Thoracic aorta (tissue), 2 donors: ENCODE data around the gene PIAS3. TPM values are rescaled to one million over a fixed set of nuclear protein-coding genes. Genes with fewer than 3 reads are reported as not detected.

Source experiments
- ATAC-seq: fragments of 150-250 bp; one replicate; pipeline ENCODE4 v1.8.0; 2017; ENCODE audit warnings: low read depth; ENCODE audit not compliant: insufficient number of reproducible peaks, low FRiP score
- DNase-seq: peaks from one replicate; pipeline ENCODE4 v3.0.0-alpha.2; 2020; ENCODE audit warnings: low spot score
- H3K27ac ChIP-seq, 2 donors: fragments of 200-600 bp; sonication (generic); 1 replicate in 1 of 2; 2 replicates in 1 of 2; pipeline ENCODE4 v1.5.1; 2016; ENCODE audit warnings: mild to moderate bottlenecking in 2 of 2, moderate library complexity in 2 of 2
- H3K27me3 ChIP-seq: fragments of 200-600 bp; sonication (generic); replicated peaks from 2 replicates; pipeline ENCODE4 v1.6.0; 2016; ENCODE audit warnings: mild to moderate bottlenecking; ENCODE audit not compliant: insufficient read depth
- H3K36me3 ChIP-seq: fragments of 200-600 bp; sonication (generic); one replicate; pipeline ENCODE4 v1.5.1; 2016
- H3K4me1 ChIP-seq, 2 donors: fragments of 200-600 bp; sonication (generic); 1 replicate in 1 of 2; 2 replicates in 1 of 2; pipeline versions ENCODE4 v1.5.1 to v1.6.0; 2016; ENCODE audit warnings: low read depth in 2 of 2, mild to moderate bottlenecking in 1 of 2; ENCODE audit not compliant: control insufficient read depth in 1 of 2
- H3K4me3 ChIP-seq: fragments of 200-600 bp; sonication (generic); 2 replicates; pipeline ENCODE4 v1.5.1; 2016; ENCODE audit warnings: mild to moderate bottlenecking
- H3K9me3 ChIP-seq: fragments of 200-600 bp; sonication (generic); 2 replicates; pipeline ENCODE4 v1.5.1; 2016
- CTCF ChIP-seq: fragments of 200-600 bp; sonication (generic); IDR thresholded peaks from one replicate; pipeline ENCODE4 v1.5.1; 2019; ENCODE audit warnings: antibody characterized with exemption
- total RNA-seq, 2 donors: library from RNA; depleted of rRNA; stranded (reverse); fragments of >200 nt; gene quantifications; one replicate each; pipeline versions ENCODE4 v1.1.0 to v1.2.3, GENCODE V29; 2016

PIAS3 gene
- total RNA-seq, 2 donors from 2014 or later: 34.4 to 60.1 TPM

- Histone ChIP-seq H3K9me3 (no peaks in the 10 kb centered on the region), H3K4me3 (peak within 1 kb of the TSS; percentile 81), H3K27me3 (no peaks in the 10 kb centered on the region), H3K36me3 (no peaks in the 10 kb centered on the region), H3K4me1 (peaks cover 9 to 36% of the 10 kb centered on the region in 2 donors), H3K27ac (peak within 1 kb of the TSS; percentile 37 to 38)
- peak; percentile 44 for DNase-seq
- TF ChIP-seq CTCF: no peak
- peak; percentile 58 for ATAC-seq
These were observed 26.9 kb upstream of the PIAS3 start, which contains the start of gene ANKRD35 for GRCh38 chr1:145885738-145886287. Gene ANKRD35 (minus strand): TSS chr1:145885866. CDS start chr1:145885758, 108 bp downstream.

GRCh38 chr1:145884675-145885074 lies 25.8 kb upstream of the PIAS3 start:
- DNase-seq (no peak), ATAC-seq (no peak)
- Histone ChIP-seq H3K27ac (no peak overlapping the region), H3K27me3 (no peaks in the 10 kb centered on the region), H3K4me3 (no peak overlapping the region), H3K4me1 (peaks cover 5 to 25% of the 10 kb centered on the region in 2 donors), H3K36me3 (no peaks in the 10 kb centered on the region), H3K9me3 (no peaks in the 10 kb centered on the region)
- no peak for TF ChIP-seq CTCF

GRCh38 chr1:145879775-145880174 lies 20.9 kb upstream of the PIAS3 start:
- no peak for DNase-seq
- TF ChIP-seq CTCF: no peak
- no peak overlapping the region for H3K27ac ChIP-seq
- H3K27me3 ChIP-seq: no peaks in the 10 kb centered on the region
- no peaks in the 10 kb centered on the region for H3K36me3 ChIP-seq
- no peak for ATAC-seq
- H3K4me1 ChIP-seq: peaks cover 0 to 2% of the 10 kb centered on the region in 2 donors
- no peaks in the 10 kb centered on the region for H3K9me3 ChIP-seq
- no peak overlapping the region for H3K4me3 ChIP-seq

GRCh38 chr1:145878724-145879123 lies 19.8 kb upstream of the PIAS3 start:
- Histone ChIP-seq H3K27ac (no peak overlapping the region), H3K9me3 (no peaks in the 10 kb centered on the region), H3K4me1 (no peaks in the 10 kb centered on the region), H3K36me3 (no peaks in the 10 kb centered on the region), H3K4me3 (no peak overlapping the region), H3K27me3 (no peaks in the 10 kb centered on the region)
- DNase-seq (no peak), ATAC-seq (no peak)
- TF ChIP-seq CTCF: no peak

- Histone ChIP-seq H3K27me3 (no peaks in the 10 kb centered on the region), H3K9me3 (no peaks in the 10 kb centered on the region), H3K27ac (no peak overlapping the region), H3K36me3 (no peaks in the 10 kb centered on the region), H3K4me1 (peaks cover under 1 to 5% of the 10 kb centered on the region in 2 donors), H3K4me3 (no peak overlapping the region)
- DNase-seq (no peak), ATAC-seq (no peak)
- TF ChIP-seq CTCF: no peak
These were observed 19.1 kb upstream of the PIAS3 start for GRCh38 chr1:145877923-145878486.
